ENCODE measurements around the gene PRDM16. TPM values are rescaled to one million over a fixed set of nuclear protein-coding genes. Genes with fewer than 3 reads are reported as not detected.

PRDM16 gene
- total RNA-seq, 4 donors from 2014 or later = 5.4 to 13.2 (median 7.7) TPM

- H3K27ac ChIP-seq = no peak overlapping the region
- H3K9me3 ChIP-seq = no peaks in the 10 kb centered on the region
- no peak overlapping the region for H3K4me3 ChIP-seq
- no peaks in the 10 kb centered on the region for H3K36me3 ChIP-seq
- no peaks in the 10 kb centered on the region for H3K27me3 ChIP-seq
- no peak for DNase-seq
- peaks cover 0 to 20% (median 12%) of the 10 kb centered on the region in 4 donors for H3K4me1 ChIP-seq
- TF ChIP-seq CTCF (IDR thresholded peaks at IDR 0.05) = no peak
Observed at GRCh38 chr1:3450202-3450863, 381.3 kb downstream of the PRDM16 start.

- H3K4me3 ChIP-seq = no peak overlapping the region
- H3K27ac ChIP-seq = no peak overlapping the region
- H3K9me3 ChIP-seq = no peaks in the 10 kb centered on the region
- H3K36me3 ChIP-seq = no peaks in the 10 kb centered on the region
- no peaks in the 10 kb centered on the region for H3K27me3 ChIP-seq
- H3K4me1 ChIP-seq = peaks cover 0 to 27% (median 12%) of the 10 kb centered on the region in 4 donors
- no peak for TF ChIP-seq CTCF (IDR thresholded peaks at IDR 0.05)
- no peak for TF ChIP-seq POLR2A (IDR thresholded peaks at IDR 0.05)
- no peak for DNase-seq
Observed at GRCh38 chr1:3450983-3451382, 382.0 kb downstream of the PRDM16 start.

- Histone ChIP-seq H3K9me3 (no peaks in the 10 kb centered on the region), H3K27ac (no peak overlapping the region), H3K36me3 (no peaks in the 10 kb centered on the region), H3K4me1 (peaks cover 0 to 36% (median 12%) of the 10 kb centered on the region in 4 donors), H3K27me3 (no peaks in the 10 kb centered on the region), H3K4me3 (no peak overlapping the region)
- DNase-seq = no peak
- TF ChIP-seq CTCF (IDR thresholded peaks at IDR 0.05) (no peak), POLR2A (IDR thresholded peaks at IDR 0.05) (no peak)
Observed at GRCh38 chr1:3451994-3452865, 383.2 kb downstream of the PRDM16 start.

- TF ChIP-seq POLR2A (IDR thresholded peaks at IDR 0.05) = no peak
- Histone ChIP-seq H3K9me3 (no peaks in the 10 kb centered on the region), H3K36me3 (no peaks in the 10 kb centered on the region), H3K4me3 (no peak overlapping the region), H3K27me3 (no peaks in the 10 kb centered on the region), H3K4me1 (peaks cover 0 to 42% (median 12%) of the 10 kb centered on the region in 4 donors), H3K27ac (no peak overlapping the region)
- no peak for DNase-seq
Observed at GRCh38 chr1:3452866-3453175, 383.8 kb downstream of the PRDM16 start.

GRCh38 chr1:3453203-3453761, 384.3 kb downstream of the PRDM16 start:
- Histone ChIP-seq H3K27me3 (no peaks in the 10 kb centered on the region), H3K36me3 (no peaks in the 10 kb centered on the region), H3K9me3 (no peaks in the 10 kb centered on the region), H3K27ac (peak overlapping the region in 2 of 4 donors; percentile 98 to 99), H3K4me1 (peaks cover 3 to 46% (median 12%) of the 10 kb centered on the region in 4 donors), H3K4me3 (no peak overlapping the region)
- TF ChIP-seq CTCF (IDR thresholded peaks at IDR 0.05) (peak; percentile 62 to 98 (median 95)), POLR2A (IDR thresholded peaks at IDR 0.05) (no peak)
- DNase-seq = peak; percentile 59 to 90 (median 89)
